ENCODE measurements around the gene DTNB.

DNA sequence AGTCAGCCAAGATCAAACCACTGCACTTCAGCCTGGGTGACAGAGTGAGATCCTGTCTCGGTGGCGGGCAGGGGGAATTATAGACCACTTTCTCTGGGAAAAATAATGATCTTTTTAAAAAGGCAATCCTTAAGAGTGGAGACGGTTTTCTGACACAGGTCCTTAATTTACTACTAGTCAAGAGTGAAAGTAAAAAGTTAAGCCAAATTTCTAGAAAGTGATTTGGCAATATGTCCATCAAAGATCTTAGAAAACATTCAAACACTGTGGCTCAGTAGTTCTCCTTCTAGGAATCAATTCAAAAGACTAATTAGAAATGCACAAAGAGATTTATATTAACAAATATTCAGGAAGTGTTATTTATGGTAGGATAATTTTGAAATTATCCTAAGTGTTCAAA, 183.2 kb downstream of the DTNB start:
- TF ChIP-seq, protein P1, sequence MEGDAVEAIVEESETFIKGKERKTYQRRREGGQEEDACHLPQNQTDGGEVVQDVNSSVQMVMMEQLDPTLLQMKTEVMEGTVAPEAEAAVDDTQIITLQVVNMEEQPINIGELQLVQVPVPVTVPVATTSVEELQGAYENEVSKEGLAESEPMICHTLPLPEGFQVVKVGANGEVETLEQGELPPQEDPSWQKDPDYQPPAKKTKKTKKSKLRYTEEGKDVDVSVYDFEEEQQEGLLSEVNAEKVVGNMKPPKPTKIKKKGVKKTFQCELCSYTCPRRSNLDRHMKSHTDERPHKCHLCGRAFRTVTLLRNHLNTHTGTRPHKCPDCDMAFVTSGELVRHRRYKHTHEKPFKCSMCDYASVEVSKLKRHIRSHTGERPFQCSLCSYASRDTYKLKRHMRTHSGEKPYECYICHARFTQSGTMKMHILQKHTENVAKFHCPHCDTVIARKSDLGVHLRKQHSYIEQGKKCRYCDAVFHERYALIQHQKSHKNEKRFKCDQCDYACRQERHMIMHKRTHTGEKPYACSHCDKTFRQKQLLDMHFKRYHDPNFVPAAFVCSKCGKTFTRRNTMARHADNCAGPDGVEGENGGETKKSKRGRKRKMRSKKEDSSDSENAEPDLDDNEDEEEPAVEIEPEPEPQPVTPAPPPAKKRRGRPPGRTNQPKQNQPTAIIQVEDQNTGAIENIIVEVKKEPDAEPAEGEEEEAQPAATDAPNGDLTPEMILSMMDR (IDR thresholded peaks at IDR 0.05), result no peak
- TF ChIP-seq EZH2 (IDR thresholded peaks at IDR 0.05; ENCODE audit: borderline replicate concordance, insufficient read depth, low read depth, low read length, poor library complexity, severe bottlenecking), result no peak

All from B cell (primary cell).